Measurements from ENCODE around the gene FYN.
"Not testable (repeated sequence)": the region's sequence is repeated elsewhere in the genome, so short reads cannot be mapped to it uniquely, and the experiment has no call there.

Gene FYN

DNA sequence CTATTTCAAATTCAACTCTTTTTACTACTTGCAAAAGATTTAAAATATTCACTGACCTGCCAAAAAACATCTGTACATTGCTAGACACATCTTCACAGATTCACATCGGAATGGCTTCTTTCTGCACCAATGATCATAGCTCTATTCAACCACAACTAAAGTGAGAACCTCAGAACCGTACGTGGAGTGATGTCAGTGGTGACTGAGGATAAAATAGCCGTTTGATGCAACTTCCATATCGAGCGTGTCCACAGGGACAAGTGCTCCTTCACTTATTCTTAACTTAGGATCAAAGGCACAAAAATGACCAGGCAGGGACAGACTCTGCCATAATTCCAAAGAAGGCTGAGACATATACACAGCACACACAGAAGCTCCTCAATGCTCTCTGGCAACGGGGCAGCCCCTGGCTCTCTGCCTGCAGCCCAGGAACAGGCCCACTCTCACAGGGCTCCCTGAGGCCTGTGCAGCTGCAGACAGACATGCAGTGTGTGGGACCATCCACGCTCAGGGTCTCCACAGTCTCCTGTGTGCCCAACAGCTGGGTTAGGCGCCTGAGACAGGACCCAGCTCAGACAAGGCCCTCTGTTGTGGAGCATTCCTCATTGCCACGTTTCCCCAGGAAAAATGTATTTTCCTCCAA is 22.8 kb downstream of the FYN start:
- no peak for DNase-seq (ENCODE audit: low read depth in 2 of 2)

DNA sequence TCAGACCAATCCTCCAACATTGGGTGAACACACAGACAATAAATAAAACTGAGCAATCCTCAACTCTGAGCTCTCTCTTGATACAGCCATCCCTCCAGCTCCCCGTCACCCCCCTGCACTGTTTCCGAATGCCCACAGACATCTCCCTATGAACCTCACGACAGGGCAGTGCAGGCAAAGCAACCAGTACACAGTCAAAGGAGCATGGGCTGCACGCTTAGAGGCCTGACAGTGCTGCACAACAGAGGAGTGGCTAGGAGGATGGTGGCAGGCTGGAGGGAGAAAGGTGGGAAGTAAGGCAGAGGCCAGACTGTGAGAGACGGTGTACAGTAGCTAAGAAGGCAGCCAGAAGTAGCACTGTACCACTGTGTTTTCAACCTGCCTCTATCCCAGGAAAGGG is 24.0 kb downstream of the FYN start:
- no peak for DNase-seq (ENCODE audit: low read depth in 2 of 2)

DNA sequence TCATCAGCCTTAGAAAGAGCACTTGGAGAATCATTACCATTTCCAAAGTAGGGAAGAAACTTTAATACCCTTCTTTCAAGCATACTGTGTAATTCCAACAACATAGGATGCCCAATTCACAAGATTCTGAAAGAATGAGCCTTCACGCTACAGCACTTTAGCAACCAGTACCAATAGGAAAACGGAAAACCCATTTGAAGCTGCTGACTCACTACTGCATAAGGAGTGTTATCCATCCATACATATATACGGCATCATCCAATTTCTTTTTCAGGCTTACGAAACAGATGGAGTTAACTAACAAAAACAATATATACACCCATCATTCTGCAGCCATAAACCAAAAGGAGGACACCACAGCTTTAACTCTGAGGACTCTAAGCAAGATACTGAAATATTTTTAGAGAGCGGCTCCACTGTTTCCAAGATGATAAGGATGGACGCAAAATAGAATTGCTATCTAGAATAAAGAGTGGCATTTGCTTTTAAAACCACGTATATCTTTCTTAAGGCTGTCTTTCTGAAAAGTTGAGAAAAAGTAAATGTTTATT is 24.9 kb downstream of the FYN start:
- no peak for DNase-seq (ENCODE audit: low read depth in 2 of 2)

DNA sequence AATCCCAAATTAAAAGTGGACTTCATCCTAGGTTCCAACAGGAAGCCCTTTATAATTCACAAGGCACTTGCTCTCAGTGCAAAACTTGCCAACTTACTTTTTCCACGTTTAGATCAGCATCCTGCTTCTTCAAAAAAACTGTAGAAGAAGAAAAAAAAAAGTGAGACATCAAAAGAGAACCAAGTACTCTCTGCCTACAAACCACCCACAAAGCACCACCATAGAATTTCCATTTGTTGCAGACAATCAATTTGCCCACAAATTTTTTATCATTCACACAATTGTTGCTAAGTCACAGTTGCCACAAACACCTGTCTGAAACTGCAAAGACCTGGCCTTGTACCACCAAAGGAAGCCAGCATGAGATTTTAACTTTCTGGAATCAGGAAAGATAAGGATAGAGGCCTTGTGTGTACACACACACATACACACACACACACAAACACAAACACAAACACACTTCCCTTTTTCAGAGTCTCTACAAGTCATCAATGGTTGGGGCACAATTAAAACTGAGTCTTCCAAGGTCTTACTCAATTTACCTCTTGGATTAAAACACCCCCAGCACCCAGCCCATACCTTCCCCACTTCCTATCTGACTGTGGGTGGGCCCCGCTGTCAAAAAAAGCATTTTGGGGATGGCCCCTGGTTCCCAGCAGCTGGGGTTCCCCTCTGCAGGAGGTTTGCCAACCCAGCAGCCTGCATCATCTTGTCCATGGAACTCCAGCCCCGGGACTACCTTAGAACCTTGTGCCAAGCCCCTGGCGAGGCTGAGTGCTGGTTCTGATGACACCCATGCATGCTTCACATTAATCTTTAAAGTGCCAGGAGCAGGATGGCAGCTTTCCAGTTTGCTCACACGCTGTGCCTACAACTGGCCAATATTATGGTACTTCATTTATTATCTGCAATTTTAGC is 26.5 kb downstream of the FYN start:
- no peak for DNase-seq (ENCODE audit: low read depth in 2 of 2)

DNA sequence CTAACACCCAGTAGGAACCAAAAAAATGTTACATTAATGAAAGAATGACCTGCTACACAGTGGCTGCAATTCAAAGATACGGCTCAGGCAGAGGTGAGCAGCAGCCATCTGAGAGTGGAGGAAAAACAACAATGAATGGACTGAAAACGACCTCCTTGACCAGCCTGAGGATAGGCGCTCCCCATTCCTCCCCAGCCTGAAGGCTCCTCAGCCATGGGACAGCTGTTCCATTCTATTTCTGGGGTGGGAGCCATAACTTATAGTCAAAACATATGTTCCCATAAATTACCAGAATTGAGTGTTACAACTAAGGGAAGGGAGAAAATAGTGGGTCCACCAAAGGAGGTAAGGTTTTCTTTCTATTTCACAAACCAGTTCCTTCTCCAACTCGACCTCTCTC is 27.2 kb downstream of the FYN start:
- no peak for DNase-seq (ENCODE audit: low read depth in 2 of 2)

DNA sequence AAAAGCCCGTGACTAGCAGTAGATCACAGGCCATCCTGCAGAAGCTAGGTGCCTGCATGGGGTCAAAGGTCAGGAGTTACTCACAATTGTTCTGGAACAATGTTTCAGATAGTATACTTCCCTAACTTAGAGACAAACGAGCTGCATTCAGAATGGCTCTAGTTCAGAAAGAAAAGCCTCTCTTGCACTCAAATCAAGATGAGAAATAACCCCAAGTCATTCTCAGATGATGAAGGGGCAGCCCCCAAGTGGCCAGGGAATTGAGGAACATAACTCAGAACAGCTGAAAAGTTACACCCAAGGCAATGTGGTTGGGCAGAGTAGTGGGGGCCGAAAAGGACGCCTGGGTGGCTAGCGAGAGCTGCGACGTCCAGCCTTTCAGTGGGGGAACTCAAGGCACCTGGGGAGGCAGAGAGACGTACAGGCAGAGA is 27.8 kb downstream of the FYN start:
- DNase-seq (ENCODE audit: low read depth in 2 of 2), result no peak

DNA sequence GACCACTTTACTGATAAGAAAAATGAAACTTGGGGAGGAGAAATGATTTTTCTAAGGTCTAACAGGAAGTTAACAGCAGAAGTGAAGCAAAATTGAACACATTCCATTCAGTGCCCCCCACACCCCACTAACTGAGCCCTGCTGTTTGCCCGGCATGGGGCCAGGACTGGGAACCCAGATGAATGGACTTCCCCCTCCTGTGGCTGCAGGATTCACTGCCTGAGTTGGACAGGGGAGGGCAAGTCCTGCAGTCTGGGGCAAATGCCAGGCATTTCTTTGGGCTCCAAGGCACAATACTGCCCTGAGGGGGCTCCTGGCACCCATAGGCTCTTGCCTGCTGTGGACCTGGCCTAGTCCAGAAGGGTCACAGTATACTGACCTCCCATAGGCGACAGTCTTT is 28.3 kb downstream of the FYN start:
- no peak for DNase-seq (ENCODE audit: low read depth in 2 of 2)

DNA sequence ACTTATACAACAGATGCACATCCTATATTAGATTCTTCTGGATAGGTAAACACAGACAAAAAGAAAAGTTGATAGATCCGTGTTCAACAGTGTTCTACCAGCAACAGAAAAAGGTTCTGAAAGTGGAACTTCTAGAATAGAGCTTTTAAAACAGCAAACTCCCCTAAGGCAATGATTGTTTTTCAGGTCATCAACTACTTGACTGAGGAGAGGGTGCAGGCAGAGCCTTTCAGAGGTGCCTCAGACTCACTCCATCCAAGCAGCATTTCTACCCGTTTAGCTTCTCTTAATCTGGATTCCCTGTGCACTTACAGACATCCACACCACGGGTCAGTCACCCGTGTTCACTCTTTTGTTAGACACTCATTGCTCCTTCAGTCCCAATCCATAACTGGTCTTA is 28.9 kb downstream of the FYN start:
- no peak for DNase-seq (ENCODE audit: low read depth in 2 of 2)

DNA sequence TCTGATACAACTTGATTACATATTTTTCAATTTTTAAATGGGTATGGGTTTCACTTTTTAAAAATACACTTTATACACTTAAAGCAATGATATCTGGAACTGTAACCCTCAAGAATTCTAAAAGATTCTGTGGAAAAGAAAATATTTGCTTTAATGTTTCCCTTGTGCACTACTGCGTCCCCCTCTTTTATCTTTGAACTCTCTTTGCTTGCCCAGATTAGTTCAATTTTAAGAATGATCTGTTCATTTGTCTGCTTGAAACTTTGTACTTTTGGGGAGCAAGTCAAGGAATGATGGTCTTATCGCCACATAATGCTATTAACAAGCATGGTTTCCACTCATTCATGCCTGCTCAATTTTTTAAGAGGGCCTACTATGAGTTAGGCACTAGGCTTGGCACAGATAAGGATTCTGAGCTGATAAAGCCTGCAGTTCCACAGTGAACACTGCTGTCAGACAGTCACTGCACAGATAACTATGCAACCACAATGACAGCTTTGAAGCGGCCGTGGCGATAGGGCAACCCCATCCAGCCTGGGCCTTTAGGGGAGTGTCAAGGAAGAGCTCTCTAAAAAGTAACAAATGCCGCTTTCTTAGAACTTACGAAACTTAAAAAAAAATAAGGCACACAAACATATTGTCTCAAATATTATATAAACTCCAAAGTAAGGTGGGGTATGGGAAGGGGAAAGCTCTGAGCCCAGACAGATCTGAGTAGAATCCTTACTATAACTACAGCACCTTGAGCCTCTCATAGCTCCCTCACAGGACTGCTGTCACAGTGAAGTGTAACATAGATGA is 29.7 kb downstream of the FYN start:
- no peak for DNase-seq (ENCODE audit: low read depth in 2 of 2)

DNA sequence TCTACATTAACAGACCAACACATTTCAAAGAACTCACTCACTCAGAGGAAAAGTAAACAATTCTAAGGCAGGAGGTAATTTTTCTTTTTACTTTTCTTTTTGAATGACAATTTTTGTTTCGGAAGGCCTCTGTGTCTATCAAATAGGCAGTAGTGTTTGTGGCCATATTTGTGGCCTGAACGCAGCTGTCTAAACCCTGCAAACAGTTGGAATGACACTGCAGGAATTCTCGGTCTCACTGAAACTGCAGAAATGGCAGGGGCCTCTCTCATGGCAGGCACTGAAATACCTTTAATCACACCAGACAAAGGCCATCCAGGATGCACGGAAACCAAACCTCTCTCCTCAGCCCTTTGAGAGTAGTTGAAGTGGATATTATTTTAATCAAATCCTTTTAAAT is 30.4 kb downstream of the FYN start:
- DNase-seq (ENCODE audit: low read depth in 2 of 2), result no peak

DNA sequence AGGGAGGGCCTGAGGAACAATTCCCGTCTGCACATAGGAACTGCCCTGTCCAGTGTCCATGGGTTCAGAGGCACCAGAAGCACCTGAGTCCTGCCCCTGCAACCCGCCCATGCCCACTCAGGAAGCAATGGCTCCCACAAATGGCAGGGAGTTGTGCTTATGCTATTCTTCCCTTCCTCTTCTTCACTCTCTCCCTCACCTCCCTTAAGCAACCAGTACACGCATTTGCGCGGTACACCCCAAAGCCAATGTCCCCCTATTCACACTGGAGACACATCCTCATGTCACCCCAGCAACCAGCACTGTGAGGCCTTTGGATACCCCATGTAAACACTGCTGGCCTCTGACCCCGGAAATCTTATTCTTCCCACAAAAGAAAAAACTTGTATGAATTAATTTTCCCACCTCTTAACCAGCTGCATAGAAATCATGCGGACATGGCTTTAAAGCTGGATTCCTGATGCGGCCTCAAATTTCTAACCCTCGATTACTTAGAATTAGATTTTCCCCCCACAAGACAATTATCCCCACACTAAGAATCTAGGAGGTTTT is 30.9 kb downstream of the FYN start:
- DNase-seq (ENCODE audit: low read depth in 2 of 2), result no peak

DNA sequence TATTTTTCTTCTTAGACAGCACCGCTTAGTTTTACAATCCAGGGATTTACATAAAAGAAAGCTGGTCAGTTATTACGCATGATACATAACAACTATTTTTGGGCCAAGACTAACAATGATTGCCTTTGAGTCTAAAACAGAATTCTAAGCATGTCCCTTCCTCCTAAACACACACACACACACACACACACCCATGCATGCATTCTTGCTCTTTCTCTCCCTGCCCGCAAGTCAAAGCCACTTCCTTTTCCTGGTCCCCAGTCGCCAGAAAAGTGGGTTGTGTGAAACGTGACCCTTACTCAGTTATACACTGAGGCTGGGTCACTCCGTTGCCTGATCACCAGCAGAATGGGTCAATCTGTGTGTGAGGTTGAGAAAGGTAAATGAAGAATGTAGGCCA is 31.4 kb downstream of the FYN start:
- DNase-seq (ENCODE audit: low read depth in 2 of 2), result no peak

DNA sequence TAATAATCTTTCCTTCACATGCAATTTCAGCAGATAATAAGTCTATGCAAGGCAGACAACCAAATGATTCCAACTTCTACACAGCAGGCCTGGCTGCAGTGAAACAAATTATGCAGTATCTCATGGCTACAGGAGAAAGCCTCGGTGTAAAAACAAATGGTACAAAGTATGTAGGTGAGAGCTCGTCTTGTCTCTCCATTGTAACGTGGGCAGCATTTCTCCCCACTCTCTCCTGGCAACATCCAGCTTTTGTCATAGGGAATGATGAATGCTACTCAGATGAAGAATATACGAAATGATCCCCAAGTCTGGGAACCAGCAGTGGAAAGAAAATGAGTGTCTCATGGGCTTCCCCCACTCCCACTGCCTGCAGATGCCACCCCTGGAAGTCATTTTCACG is 32.4 kb downstream of the FYN start:
- DNase-seq (ENCODE audit: low read depth in 2 of 2), result no peak

DNA sequence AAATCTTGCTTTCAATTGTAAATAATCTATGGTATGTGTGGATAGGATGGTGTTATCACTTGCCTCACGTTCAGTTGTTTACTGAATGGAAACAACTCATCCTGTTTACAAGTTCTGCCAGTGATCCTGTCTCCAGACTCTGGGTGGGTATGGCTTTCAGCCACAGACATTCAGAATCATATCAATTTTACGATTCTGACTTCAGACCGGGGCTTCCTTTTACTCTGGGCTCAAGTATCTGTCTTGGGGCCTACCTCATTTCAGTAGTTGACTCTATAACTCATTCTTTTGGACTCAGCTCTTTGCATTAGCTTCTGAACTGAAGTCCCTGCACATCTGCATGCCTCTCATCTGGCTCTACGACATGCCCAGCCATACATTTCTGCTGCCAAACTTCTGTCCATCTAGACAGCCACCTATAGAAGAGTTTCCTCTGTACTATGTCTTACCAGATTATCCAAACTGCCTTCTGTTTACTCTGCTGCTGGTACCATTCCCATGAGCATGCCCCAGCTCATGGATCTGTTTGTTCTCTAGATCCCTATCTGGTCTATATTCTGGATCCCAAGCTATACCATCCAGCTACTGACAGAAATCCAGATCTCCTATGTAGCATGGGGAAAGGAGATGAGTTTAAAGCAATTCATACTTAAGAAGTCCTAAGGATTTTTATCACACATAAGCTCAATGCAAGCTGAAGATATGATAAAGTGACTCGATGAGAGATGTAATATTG is 34.3 kb downstream of the FYN start:
- no peak for DNase-seq (ENCODE audit: low read depth in 2 of 2)

DNA sequence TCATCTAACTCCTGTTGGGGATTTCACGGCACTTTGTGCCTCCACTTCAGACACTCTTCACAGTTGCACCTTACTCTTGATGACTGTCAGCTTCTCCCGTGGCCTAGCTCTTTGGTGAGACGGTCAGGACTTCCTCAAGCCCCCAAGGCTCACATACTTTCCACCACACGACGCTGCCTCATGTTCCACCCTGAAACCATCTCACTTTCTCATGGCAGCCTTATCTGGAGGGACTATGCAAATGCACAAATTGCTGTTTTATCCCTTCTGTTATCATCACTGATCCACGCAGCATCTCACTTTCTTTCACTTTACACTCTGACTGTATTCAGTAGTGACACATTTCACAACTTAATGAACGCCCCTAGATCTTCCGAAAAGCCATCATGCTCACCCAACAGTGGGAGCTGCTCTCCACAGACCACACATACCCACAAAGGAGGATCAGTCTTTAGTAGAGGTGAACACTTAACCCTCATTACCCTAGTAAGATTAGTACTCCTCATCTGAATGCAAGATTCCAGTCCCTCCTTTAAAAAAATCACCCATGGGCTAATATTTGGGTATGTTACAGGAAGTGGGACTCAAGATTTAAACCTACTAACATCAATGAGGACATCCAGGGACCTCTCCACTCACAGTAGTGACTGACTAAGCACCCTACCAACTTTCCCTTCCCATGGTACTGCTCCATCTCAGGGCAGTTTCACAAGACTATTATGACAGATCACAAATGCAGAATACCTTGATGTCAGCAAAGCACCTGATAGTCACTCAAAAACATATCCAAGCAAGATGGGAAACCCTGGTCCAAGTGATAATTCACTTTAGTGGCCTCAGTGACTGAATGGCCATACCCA is 35.4 kb downstream of the FYN start:
- DNase-seq (ENCODE audit: low read depth in 2 of 2), result no peak

DNA sequence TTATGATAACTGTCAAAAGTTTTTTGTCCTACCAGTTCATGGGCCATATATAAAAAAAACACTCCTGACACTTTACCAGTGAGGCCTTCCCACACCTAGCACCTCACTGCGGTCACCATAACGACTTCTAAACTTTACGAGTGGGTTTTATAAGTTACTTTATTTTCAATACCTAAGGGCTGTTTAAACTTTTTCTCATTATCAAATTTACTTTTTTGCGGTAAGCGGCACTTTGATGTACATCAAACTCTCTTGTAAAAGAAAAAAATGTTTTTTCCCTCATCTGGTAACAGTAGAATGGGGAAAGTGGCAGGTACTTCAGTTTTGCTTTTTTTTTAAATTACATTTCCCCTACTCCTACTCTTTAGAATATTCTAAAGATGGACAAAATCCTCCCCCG is 36.2 kb downstream of the FYN start:
- DNase-seq (ENCODE audit: low read depth in 2 of 2), result no peak

DNA sequence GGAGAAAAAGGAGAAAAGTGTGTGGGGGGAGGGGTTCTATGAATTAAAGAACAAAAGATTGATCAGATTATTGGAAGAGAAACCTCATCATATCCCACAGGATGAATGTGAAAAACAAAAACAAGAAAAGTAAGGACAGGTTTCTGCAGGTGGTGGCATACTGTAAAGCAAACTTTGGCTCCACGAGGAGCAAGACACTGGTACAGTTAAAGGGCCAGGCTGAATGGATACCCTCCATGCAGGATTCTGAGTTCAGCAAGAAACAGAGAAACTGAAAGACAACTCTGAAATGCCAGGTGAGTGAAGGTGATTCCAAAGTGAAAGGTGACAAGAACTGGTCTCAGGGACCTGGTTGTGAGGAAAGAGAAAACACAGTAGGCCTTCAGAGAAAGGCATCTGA is 37.4 kb downstream of the FYN start:
- no peak for DNase-seq (ENCODE audit: low read depth in 2 of 2)

DNA sequence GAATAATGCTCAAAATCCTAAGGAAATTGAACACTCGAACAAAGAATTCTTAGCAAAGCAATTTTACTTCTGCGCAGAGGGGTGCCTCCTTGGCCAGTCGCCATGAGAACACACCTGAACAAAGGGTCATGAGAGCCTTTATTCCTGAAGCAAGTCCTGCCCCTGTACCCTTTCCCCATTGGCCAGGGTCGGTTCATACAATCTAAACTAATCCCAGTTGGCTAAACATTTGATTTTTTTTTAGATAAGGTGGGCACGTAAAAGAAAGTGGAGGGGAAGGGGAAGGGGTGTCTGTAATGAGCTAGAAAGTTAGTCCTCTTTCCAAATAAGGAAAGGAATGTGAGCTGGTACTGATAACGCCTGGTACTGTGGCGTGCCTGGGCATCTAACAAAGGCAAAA is 37.9 kb downstream of the FYN start:
- not testable (repeated sequence) for DNase-seq (ENCODE audit: low read depth in 2 of 2)

DNA sequence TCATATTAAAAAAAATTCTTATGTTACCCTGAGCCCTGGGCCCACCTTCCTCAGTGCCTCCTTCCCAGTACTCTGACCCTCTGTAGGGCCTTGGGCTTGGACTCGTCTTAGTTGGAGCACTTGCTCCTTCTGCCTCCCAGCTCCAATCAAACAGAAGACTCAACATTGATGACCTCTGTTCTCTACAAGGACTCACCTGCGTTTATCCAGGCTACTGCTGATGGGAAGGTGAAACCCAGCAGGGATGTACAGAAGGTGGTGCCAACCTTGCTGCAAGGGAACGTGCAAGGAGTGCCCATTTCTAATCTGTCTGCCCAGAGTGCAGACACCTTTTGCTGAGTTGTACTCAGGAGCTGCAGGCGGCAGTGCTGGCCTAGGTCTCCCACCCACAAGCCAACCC is 38.9 kb downstream of the FYN start:
- no peak for DNase-seq (ENCODE audit: low read depth in 2 of 2)

DNA sequence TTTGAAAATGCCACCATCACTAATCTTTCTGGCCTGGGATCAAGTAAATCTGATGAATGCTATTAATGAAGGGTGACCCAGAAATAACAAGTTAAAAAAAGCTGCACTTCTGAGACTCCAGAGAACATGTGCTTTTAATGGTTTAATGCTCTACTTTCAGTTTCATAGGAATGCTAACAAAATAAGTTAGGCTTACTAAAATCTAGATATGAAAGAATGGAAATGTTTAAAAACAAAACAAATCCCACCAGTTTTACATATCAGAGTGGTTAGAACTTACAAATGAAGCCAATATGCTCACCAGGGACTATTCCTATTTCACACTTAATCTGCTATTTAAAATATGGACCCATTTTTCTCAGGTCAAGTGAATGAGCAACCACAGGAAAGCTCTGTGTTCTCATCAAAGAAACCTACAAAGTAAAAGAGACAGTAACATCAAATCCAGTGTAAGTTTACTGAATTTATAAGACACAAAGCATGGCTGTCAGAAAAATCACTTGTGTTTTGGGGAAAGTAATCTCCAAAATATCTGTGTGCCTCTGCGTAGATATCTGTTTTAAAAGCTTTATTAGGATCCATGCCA is 40.3 kb downstream of the FYN start:
- DNase-seq (ENCODE audit: low read depth in 2 of 2), result no peak
